Epithelial cell of esophagus (primary cell): ENCODE results near the gene MYO15B.

Experiments
- DNase-seq: peaks from one replicate; pipeline ENCODE4 v3.0.0; 2010; ENCODE audit warnings: low read depth
- H3K4me3 ChIP-seq: 2 replicates; pipeline ENCODE4 v1.5.1; 2011; ENCODE audit warnings: mild to moderate bottlenecking, low read length, control low read depth
- TF ChIP-seq, protein P1 (sequence below): IDR thresholded peaks from 2 replicates; pipeline ENCODE4 v1.5.1; 2011; ENCODE audit warnings: low read depth, mild to moderate bottlenecking, low read length, control low read depth, inconsistent platforms; ENCODE audit not compliant: insufficient read depth; ENCODE audit errors: missing control alignments

Gene MYO15B

DNA sequence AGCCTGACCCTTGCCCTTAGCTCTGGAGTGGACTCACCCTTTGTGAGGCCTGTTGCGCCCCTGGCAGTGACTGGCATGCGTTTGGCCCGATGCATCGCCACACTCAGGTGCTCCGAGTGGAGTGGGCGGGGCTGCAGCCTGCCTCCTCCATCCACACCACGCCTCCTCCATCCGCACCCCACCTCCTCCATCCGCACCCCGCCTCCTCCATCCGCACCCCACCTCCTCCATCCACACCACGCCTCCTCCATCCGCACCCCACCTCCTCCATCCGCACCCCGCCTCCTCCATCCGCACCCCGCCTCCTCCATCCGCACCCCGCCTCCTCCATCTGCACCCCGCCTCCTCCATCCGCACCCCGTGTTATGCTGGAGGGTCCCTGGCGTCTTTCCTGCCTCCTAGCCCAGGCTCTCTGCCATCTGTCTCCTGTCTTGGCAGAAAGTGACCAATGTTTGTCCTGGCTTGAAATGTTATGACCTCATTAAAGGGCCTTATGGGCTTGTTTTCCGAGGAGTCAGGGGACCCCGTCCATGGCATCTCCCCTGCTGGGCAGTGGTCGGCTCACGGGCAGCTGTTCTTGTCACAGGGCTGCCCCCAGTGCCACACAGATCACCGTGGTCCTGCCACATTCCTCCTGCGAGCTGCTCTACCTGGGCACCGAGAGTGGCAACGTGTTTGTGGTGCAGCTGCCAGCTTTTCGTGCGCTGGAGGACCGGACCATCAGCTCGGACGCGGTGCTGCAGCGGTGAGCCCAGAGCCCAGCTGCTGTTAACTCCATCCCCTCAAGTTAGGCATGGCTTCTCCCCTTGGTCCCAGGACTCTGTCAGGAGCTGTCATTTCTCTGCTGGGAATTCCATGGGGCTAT, 28.7 kb upstream of the MYO15B start:
- TF ChIP-seq, protein P1, sequence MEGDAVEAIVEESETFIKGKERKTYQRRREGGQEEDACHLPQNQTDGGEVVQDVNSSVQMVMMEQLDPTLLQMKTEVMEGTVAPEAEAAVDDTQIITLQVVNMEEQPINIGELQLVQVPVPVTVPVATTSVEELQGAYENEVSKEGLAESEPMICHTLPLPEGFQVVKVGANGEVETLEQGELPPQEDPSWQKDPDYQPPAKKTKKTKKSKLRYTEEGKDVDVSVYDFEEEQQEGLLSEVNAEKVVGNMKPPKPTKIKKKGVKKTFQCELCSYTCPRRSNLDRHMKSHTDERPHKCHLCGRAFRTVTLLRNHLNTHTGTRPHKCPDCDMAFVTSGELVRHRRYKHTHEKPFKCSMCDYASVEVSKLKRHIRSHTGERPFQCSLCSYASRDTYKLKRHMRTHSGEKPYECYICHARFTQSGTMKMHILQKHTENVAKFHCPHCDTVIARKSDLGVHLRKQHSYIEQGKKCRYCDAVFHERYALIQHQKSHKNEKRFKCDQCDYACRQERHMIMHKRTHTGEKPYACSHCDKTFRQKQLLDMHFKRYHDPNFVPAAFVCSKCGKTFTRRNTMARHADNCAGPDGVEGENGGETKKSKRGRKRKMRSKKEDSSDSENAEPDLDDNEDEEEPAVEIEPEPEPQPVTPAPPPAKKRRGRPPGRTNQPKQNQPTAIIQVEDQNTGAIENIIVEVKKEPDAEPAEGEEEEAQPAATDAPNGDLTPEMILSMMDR = no peak
- no peak for DNase-seq
- no peak overlapping the region for H3K4me3 ChIP-seq

DNA sequence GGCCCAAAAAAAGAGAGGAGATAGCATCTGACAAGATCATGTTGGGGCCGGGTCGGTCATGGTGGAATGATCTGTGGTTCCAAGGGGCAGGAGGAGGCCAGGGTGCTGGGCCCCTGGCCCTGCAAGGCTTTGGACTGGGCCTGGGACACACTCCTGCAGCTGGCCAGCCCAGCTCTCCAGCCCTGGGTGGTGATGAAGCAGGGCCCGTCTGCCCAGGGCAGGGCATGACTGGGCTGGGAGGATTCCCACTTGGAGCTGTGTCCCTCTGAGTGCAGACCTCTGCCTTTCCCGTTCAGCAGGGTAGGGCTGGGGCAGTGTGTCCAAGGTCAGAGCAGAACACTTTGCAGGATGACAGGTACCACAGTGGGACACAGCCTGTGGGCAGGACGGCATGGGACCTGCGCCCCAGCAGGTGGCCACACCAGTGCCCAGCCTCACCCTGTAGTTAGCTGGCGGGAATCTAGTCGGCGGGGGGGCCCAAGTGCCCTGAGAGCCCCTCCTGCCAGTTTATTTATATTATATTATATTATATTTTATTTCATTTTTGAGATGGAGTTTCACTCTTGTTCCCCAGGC, 27.6 kb upstream of the MYO15B start:
- DNase-seq = no peak
- TF ChIP-seq, protein P1 = no peak
- H3K4me3 ChIP-seq = no peak overlapping the region

DNA sequence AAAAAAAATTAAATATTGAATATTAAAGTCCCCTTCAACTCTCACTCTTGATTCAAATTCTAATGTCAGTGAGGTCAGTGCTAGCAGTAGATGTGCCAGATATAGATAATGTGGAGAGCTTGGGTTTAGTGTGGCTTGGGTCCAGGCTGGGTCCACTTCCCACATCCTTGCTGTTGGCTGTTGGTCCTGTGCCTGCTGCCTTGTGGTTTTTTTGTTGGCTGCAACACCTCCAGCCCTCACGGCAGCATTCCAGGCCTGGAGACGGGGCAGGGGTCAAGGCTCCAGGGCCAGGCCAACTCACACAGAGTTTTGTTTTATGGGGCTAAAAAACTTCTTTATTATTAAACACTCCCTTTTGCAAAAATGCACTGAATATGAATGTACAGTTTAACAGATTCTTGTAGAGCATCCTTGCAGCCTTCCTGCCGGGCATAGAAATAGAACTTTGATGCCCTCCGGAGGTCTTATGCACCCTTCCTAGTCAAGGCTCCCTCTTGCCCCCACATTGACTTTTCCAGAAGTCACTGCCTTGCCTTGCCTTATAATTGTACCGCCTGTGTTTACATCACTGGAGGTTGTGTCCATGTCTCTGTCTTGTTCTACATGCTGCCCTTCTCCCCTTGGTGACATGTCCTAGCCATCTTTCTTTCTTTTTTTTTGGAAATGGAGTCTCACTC, 25.5 kb upstream of the MYO15B start:
- TF ChIP-seq, protein P1 = no peak
- no peak for DNase-seq
- no peak overlapping the region for H3K4me3 ChIP-seq

DNA sequence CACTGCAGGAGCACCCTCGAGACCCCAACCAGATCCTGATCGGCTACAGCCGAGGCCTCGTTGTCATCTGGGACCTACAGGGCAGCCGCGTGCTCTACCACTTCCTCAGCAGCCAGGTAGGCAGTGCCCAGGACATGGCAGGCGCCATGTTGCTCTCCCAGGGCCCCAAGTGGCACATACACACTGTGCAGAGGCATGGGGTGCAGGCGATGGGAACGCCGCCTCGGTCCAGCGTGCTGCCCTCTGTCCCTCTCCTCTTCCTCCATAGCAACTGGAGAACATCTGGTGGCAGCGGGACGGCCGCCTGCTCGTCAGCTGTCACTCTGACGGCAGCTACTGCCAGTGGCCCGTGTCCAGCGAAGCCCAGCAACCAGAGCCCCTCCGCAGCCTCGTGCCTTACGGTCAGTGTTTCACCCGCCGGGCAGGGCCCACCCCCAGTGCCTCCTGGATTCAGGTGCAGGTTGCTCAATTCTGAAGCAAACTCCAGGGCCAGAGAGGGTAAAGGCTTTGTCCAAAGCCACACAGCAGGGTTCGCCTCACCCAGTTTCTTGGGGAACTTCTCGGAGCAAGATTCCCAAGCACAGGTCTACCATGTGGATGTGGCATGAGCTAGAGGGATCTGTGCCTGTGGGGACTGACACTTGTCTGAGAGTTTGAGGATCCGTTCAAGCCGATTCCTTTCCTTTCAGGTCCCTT, 24.4 kb upstream of the MYO15B start:
- no peak overlapping the region for H3K4me3 ChIP-seq
- no peak for DNase-seq
- TF ChIP-seq, protein P1 = no peak

DNA sequence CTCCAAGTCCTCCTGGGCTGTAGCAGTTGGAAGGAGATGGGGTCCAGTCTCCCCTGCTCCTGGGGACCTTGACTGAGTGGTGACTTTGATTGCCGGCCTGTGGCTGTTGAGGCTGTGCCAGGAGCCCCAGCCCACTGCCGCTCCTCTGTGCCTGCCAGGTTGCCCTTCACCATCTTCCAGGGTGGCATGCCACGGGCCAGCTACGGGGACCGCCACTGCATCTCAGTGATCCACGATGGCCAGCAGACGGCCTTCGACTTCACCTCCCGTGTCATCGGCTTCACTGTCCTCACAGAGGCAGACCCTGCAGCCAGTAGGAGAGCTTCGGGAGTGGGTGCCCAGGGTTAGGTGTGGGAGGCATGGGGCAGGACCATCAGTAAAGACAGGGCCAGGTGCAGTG, 23.4 kb upstream of the MYO15B start:
- H3K4me3 ChIP-seq = no peak overlapping the region
- no peak for DNase-seq
- TF ChIP-seq, protein P1 = no peak

GRCh38 chr17:75565066-75565465, 22.5 kb upstream of the MYO15B start:
- TF ChIP-seq, protein P1 = no peak
- peak; percentile 79 for DNase-seq

More at GRCh38 chr17:75565066-75565465, 22.5 kb upstream of the MYO15B start:
- no peak overlapping the region for H3K4me3 ChIP-seq
